Upper lobe of left lung (tissue), 4 donors: Measurements from ENCODE around the gene RILPL1.
"Not testable (repeated sequence)": the region's sequence is repeated elsewhere in the genome, so short reads cannot be mapped to it uniquely, and the experiment has no call there.

Source experiments
- CTCF ChIP-seq, 6 experiments: fragments of 450-650 bp in 4 of 6; fragments of 200-600 bp in 2 of 6; sonication (generic) in 2 of 6; IDR thresholded peaks; one replicate each; pipeline ENCODE4 v1.5.1; 2016 to 2019; ENCODE audit warnings: antibody characterized with exemption in 6 of 6
- POLR2AphosphoS5 ChIP-seq, 2 donors: sonication (generic); formaldehyde crosslinking; IDR thresholded peaks; one replicate each; pipeline ENCODE4 v1.5.1; 2017; ENCODE audit warnings: antibody characterized with exemption in 2 of 2

- TF ChIP-seq POLR2AphosphoS5, CTCF (IDR thresholded peaks at IDR 0.05): not testable (repeated sequence)
Measured at GRCh38 chr12:123554843-123555242, 21.3 kb upstream of the RILPL1 start.
